GM19035 (cell line): ENCODE data around the gene IL1RAP.

Experiments used
- ATAC-seq: cut with Tn5 transposase; IDR thresholded peaks from one replicate; pipeline ENCODE4 v1.9.1; 2021; ENCODE audit not compliant: unreplicated experiment

Gene IL1RAP

DNA sequence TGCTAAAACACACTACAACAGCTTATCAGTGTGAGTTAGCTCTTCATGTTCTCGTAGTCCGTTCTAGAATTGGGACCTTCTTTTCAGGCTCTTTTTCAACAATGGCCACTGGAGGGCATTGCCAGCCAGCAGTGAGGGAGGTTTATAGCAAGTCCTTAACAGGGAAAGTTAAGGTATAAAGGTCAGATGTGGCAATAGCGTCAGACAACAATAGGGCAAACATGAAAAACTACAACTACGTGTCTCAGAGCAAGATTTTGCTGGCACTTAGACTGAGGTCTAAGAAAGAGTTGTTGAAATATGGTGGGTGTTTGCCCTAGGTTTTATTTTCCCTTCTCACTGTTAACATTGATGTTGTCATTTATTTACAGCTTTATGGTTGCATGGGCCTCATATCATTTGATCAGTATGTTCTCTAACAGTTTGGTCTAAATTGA lies 187.2 kb downstream of the IL1RAP start:
- ATAC-seq, result no peak

DNA sequence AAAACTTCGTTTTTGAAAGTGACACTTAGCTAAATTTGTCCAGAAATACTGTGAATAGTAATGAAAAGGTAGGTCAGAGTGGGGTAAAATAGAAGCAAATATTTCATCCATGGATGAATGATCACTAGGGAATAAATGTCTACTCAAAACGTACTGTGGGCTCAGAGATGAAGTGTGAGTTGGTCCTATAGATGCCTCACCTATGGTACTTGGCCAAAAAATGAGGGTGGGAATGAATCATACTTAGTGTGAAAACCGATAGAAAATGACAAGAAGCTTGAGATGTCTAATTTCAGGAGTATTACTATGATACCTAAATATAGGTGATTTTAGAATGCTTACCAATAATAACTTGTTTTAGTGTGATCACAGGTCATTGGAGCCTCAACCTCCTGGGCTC lies 192.7 kb downstream of the IL1RAP start:
- no peak for ATAC-seq
